ENCODE measurements around the gene ARHGAP19.

GRCh38 chr10:97328646-97329453, 36.4 kb upstream of the ARHGAP19 start:
- TF ChIP-seq CTCF (IDR thresholded peaks at IDR 0.05; ENCODE audit: poor library complexity, severe bottlenecking) (no peak), TAF1 (IDR thresholded peaks at IDR 0.05; ENCODE audit: low read depth) (no peak)

All from neural cell (in vitro differentiated cells).